ENCODE results near the gene ZXDC. TPM values are rescaled to one million over a fixed set of nuclear protein-coding genes. Genes with fewer than 3 reads are reported as not detected.

ZXDC gene
- total RNA-seq, 1 experiment from 2014 or later = 28.3 TPM

DNA sequence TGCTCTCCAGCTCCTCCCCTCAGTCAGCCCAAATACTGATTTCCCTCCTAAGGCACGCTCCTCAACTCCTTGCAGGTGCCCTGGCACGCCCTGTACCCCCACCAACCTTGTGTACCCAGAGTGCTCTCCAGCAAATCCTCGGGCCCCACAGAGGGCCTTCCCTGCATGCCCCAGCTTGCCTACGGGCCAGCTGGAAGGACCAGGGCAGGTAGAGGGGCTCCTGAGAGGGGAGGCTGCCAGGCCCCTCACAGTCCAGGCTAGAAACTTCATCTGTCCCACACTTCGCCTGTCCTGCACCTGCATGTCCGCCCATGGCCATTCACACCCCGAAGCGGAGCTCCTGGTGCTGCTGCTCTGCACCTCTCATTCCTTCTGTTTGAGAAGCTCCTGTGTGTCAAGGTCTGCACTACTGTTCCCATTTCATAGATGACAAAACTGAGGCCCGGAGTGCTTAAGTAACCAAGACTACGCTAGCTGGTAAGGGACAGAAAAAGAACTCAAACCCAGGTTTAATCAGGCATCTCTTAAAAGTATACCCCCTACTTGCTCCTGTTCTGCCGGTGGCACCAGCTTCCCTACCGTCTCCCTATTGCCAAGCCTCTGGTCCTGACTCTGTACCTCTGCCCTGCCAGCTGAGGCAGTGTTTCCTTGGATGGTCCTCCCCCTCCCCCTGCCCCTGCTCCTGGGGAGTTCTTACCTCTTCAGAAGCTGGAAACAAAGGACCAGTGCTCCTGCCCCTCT, 35.6 kb downstream of the ZXDC start:
- no peak overlapping the region for H3K18ac ChIP-seq (ENCODE audit: insufficient read length, low read depth, low read length)
- no peak overlapping the region for H2AK5ac ChIP-seq (ENCODE audit: insufficient read length, low read length)
- TF ChIP-seq, protein P1, sequence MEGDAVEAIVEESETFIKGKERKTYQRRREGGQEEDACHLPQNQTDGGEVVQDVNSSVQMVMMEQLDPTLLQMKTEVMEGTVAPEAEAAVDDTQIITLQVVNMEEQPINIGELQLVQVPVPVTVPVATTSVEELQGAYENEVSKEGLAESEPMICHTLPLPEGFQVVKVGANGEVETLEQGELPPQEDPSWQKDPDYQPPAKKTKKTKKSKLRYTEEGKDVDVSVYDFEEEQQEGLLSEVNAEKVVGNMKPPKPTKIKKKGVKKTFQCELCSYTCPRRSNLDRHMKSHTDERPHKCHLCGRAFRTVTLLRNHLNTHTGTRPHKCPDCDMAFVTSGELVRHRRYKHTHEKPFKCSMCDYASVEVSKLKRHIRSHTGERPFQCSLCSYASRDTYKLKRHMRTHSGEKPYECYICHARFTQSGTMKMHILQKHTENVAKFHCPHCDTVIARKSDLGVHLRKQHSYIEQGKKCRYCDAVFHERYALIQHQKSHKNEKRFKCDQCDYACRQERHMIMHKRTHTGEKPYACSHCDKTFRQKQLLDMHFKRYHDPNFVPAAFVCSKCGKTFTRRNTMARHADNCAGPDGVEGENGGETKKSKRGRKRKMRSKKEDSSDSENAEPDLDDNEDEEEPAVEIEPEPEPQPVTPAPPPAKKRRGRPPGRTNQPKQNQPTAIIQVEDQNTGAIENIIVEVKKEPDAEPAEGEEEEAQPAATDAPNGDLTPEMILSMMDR (conservative IDR thresholded peaks at IDR 0.05) = no peak
- no peak overlapping the region for H2BK120ac ChIP-seq (ENCODE audit: low read depth, low read length, poor library complexity, severe bottlenecking)
- H2BK12ac ChIP-seq (ENCODE audit: insufficient read length, low read depth, low read length) = no peak overlapping the region
- H3K27ac ChIP-seq (ENCODE audit: insufficient read length, low read depth, low read length) = no peak overlapping the region
- no CpG with 5 or more reads among the region's 12 CpGs for WGBS (ENCODE audit: extremely low coverage, insufficient read length, low lambda C conversion rate)
- DNase-seq = peak; percentile 22
- H3K79me1 ChIP-seq (ENCODE audit: insufficient read depth, low read depth, low read length, poor library complexity, severe bottlenecking) = no peaks in the 10 kb centered on the region
- H3K4ac ChIP-seq (ENCODE audit: low read depth, low read length) = no peak overlapping the region
- H3K4me1 ChIP-seq (ENCODE audit: insufficient read depth, low read length) = no peaks in the 10 kb centered on the region
- H3K23me2 ChIP-seq (ENCODE audit: insufficient read length, low read depth, low read length, poor library complexity, severe bottlenecking) = no peaks in the 10 kb centered on the region
- peaks cover 0 to 31% (median 21%) of the 10 kb centered on the region in 3 experiments; a peak in 5 of 7 replicates for H3K36me3 Mint-ChIP-seq (ENCODE audit: insufficient read depth in 1 of 3, low read depth in 3 of 3)
- no peaks in the 10 kb centered on the region for H3K9me3 Mint-ChIP-seq
- no peak overlapping the region for H4K8ac ChIP-seq (replicated peaks; ENCODE audit: insufficient read length, low read depth, low read length)
- no peak overlapping the region; the same call in 1 of the 2 replicates for H3K14ac ChIP-seq (ENCODE audit: insufficient read depth, low read length)
- H4K20me1 ChIP-seq (ENCODE audit: control insufficient read depth, insufficient read depth, insufficient read length) = no peaks in the 10 kb centered on the region
- no peak overlapping the region for H4K91ac ChIP-seq (ENCODE audit: insufficient read length, low read depth, low read length)
- H3K27me3 ChIP-seq (ENCODE audit: insufficient read depth, low read length) = no peaks in the 10 kb centered on the region
- no peak overlapping the region for H2AFZ ChIP-seq (ENCODE audit: low read length)
- no peak overlapping the region for H2BK20ac ChIP-seq (ENCODE audit: low read depth, low read length, poor library complexity, severe bottlenecking)
- H3K9ac ChIP-seq (ENCODE audit: extremely low read depth, insufficient read length, low read length) = no peak overlapping the region
- no peak overlapping the region for H2BK15ac ChIP-seq (ENCODE audit: low read depth, low read length)
- H3K27ac Mint-ChIP-seq = peak overlapping the region in 2 of 3 experiments; percentile 45 to 58; a peak in 2 of 7 replicates
- H3K23ac ChIP-seq (ENCODE audit: insufficient read length, low read depth, low read length) = no peak overlapping the region
- no peak overlapping the region for H3K4me3 Mint-ChIP-seq
- H3K79me2 ChIP-seq (ENCODE audit: insufficient read depth, low read length) = no peaks in the 10 kb centered on the region
- H3K4me2 ChIP-seq (ENCODE audit: insufficient read depth, insufficient read length, low read length) = no peak overlapping the region
- peaks cover 2% of the 10 kb centered on the region; the same call in 1 of the 2 replicates for H3K27me3 Mint-ChIP-seq (ENCODE audit: low read depth)
- peaks cover 21 to 34% of the 10 kb centered on the region in 2 experiments for H3K4me1 Mint-ChIP-seq
- H3K56ac ChIP-seq (ENCODE audit: insufficient read length, low read depth, low read length) = no peak overlapping the region
- no peaks in the 10 kb centered on the region for H3K9me3 ChIP-seq (ENCODE audit: control insufficient read depth, low read depth, low read length)
- no peak overlapping the region for H4K5ac ChIP-seq (ENCODE audit: insufficient read length, low read depth, low read length)
- H2BK5ac ChIP-seq (ENCODE audit: insufficient read length, low read length) = no peak overlapping the region
- no peak overlapping the region for H3T11ph ChIP-seq (ENCODE audit: low read length)
